Activated CD4-positive, alpha-beta T cell treated with anti-CD3 and anti-CD28 coated beads, Interleukin-2, amount 50 U/mL, for 1 hour (primary cell): ENCODE measurements around the gene SMTNL1.

Experiments
- DNase-seq: peaks from one replicate; pipeline ENCODE4 v3.0.0-alpha.2; 2020

SMTNL1 gene

DNA sequence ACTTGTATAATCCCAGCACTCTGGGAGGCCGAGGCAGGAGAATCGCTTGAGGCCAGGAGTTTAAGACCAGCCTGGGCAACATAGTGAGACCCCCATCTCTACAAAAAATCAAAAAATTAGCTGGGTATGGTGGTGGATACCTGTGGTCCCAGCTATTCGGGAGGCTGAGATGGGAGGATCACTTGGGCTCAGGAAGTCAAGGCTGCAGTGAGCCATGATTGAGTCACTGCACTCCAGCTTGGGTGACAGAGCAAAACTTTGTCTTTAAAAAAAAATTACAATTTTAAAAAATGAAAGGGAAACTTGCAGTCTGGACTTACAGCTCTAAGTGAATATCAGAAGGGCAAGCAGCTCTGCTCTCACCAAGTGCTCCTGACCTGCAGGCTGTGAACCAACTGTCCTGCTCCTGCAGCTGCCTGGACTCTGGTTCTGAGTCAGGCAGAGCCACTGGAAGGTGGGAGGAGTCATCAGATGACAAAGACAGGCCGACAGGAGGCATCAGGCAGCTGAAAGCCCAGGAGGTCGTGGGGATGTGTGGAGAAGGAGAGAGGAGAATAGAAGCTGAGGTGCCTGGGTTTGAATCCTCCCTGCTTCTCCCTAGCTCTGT, 9.6 kb downstream of the SMTNL1 start:
- DNase-seq: no peak

DNA sequence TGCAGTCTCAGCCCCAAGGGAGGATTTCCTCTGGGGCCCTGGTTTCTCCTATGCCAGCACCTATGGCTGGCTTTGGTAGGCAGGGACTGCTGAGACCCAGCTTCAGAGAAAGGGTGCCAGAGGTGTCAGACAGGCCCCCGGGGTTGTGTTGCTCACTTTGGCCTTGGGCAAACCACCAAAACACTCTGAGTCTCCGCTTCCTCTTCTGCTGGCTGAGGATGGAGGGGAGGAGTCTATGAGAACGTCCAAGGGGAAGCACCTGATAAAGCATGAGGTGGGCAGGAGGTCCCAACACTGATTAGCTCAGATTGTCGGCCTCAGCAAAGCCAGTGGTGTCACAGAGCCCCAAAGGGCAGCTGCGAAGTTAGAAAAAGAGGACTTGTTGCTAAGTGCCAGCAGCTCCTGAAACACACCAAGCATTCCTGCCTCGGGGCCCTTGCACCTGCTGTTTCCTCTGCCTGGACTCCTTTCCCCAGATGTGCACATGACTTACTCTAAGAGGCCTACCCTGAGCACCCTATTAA, 10.5 kb downstream of the SMTNL1 start:
- DNase-seq: no peak

DNA sequence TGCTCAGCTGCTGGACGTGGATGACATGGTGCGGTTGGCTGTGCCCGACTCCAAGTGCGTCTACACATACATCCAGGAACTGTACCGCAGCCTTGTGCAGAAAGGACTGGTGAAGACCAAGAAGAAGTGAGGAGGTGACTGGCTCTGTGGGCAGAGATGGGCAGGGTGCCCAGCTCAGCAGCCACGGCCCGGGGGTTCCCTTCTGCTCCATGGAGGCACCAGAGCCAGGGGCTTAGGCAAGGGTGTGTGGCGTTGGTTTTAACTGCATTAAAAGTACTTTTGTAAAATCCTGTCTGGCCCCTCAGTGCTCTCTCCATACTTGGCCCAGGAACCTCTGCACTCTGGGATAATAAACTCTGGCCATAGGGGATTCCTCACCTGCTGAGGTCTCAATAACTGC, 12.6 kb downstream of the SMTNL1 start:
- DNase-seq: no peak

DNA sequence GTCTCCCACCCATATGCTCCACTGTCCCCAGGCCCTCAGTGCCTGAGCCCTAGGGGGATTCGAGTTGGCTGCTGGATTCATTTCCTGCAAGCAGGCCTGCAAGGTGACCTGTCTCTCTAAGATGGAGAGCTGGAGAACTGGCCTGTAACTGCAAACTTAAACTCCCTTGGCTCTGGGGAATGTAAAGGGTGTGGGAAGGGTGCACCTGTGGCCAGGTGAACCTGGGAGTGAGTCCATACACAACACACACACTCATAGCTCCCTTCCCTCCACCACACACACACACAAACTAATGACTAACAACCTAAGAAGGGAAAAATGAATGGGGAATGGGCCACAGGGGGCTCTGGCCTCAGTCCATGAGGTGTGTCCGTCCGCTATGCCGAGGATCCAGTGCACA, 14.5 kb downstream of the SMTNL1 start:
- no peak for DNase-seq

DNA sequence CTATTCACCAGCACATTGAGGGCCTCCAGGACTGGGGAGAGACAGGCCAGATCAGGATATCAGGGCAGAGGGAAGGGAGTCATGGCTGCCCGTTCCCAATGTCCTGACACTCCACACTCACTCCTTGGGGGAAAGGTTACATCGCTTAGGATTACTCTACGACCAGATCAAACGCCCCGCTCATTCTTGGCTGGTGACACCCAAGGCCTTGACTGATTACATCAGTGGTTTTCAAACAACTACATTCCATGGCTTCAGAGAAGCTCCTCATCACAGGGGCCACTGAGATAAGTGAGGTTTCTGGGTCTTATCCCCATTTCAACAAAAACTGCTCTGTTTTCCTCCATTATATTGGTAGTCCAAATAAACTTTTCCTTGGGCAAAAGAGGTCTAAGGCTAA, 15.1 kb downstream of the SMTNL1 start:
- no peak for DNase-seq

DNA sequence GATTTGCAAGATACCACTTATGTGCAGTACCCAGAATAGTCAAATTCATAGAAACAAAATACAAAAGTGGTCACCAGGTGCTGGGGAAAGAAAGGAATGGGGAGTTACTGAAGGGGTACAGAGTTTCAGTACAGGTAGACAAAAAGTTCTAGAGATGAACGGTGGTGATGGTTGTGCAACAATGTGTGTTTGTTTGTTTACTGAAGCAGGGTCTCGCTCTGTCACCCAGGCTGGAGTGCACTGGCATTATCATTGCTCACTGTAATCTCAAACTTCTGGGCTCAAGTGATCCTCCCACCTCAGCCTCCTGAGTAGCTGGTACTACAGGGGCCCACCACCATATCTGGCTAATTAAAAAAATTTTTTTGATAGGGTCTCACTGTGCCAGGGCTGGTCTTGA, 18.0 kb downstream of the SMTNL1 start:
- DNase-seq: no peak

DNA sequence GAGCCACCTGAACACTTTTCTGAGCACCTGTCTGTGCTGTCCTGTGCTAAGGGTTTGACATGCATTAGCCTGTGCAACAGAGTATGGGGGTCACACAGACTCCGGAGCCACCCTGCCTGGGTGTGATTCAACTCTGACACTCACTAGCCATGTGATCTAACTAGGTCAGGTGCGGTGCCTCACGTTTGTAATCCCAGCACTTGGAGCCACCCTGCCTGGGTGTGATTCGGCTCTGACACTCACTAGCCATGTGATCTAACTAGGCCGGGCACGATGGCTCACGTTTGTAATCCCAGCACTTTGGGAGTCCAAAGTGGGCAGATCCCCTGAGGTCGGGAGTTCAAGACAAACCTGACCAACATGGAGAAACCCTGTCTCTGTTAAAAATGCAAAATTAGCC, 18.6 kb downstream of the SMTNL1 start:
- no peak for DNase-seq

DNA sequence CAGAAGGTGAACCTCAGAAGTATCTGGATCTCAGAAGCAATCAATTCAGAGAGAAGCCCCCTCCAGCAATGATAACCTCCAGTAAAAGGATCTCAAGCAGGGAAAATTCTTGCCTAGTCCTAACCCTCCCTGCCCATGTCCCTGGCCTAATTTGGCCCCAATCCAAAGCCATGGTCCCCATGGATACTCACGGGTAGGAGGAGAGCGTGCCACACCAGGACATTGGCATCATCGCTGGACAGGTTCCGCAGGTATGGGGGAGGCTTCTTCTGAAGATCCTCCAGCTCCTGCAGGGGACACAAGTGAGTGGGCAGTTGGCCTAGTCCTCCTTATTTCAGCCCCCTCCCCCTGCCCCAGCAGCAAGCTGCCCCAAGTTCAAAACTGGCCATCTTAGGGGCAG, 22.8 kb downstream of the SMTNL1 start:
- DNase-seq: no peak

DNA sequence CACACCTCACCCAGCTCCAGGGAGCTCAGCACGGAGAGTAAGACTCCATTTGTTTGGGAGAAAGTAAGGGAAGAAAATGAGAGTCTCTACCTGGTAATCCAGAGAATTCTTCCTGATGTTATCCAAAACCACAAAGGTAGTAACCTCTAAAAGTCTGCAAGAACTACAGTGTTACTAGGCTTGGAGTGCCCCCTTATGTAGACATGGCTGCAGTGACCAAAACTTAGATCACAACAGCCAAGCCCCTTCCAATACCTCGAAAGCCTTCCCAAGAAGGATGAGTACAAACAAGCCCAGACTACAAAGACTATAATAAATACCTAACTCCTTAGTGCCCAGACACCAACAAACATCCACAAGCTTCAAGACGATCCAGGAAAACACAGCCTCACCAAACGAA, 25.2 kb downstream of the SMTNL1 start:
- no peak for DNase-seq

DNA sequence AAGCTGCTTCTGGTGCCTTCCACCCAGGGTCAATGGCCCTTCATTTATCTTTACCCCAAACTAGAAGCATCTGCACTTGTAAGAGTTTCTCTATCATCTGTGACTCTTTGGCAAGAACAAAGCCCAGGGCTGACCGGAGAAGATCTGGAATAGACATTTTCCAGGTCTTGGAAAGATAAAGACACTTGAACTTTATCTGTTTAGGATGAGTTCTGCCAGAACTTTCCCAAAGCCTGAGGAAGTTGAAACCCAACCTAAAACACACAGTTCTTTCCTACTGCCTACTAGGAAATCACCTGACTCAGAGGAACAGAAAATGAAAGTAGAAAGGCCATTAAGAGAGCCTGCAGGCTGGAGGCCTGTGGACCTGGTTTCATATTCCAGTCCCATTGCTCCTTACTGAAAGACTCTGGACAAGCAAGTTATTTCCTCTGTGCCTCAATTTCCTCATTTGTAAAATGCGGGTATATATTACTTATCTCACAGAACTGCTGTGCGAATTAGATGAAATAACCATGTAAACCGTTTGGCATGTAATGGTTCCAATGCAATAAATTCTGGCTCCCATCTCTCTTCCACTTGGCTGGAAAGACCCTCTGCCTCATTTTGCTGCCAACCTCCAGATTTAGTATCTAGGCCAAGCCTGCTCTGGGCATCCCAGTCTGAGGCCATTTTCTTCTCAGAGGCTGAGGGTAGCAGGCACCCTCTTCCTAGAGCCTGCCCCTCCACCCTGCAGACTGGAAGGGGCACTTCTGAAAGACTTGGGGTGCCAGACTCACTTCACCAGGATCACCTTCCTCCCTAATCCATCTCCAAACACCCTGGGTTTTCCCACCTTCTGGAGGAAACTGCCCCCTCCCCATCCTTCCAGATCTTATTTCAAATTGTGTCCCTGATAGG, 28.9 kb downstream of the SMTNL1 start:
- no peak for DNase-seq

DNA sequence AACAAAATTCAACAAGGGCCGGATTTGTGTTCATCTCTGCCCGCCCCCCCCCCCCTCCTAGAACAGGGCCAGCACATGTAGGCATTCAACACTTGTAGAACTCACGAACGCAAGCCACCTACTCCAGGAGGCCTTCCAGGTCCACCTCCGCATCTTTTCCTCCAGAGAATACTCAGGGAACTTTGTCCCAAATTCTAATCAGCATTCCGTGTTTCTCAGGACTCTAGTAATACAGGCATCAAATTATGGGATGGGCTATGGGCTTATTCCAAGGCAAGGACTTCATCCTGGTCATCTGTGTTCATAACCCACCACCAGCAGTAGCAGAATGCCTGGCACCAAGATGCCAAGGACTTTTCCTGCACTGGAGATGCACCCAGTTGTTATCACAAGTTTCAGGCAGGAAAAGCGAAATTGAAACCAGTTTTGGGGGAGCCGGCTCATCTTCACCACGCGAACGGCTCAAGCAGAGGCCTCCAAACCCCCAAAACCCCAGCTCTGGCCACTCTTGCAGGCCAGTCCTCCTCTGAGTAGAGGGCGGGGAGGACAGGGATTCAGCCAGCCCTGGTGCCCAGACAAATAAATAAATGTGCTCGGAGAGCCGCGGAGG, 29.6 kb downstream of the SMTNL1 start:
- DNase-seq: peak; percentile 18

DNA sequence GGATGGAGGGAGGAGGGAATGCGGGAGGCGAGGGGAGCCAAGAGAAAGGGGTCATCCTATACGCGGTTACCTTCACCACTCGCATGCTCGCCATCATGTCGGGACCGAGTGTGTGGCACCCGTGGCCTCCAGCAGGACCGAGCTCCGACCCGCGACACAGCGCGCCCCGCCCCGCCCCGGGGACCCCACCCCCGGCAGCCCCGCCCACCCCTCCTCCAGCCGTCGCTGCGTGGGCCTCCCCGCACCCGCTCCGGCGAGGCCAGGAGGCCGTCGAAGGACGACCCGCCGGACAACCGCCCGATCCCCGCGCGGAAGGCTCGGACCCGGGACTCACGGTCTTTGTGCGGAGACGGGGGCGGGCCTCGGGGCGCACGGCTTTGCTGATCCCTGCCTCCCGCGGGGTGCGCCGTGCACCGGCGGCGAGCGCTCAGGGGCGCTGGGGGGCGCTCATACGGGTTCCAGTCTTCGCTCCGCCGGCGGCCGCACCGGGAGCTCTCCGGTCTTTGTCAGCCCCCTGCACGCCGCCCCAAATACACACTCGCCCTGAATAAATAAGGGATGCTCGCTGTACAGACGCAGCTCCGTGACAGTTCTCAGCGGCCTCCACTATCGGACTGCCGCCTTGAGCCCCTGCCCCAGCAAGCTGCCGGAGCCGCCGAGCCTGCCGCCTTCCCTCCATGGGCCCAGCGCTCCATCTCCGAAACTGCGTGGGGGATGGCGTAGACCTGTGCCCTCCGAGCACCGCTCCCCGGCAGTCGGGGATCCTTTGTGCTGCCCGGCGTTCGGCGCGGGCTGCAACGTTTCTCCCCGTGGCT, 30.3 kb downstream of the SMTNL1 start, which contains the start of gene UBE2L6:
Gene UBE2L6 (minus strand): TSS at position 158 of the 815 bp plus-strand sequence. CDS start 61 bp downstream, at position 97.
- DNase-seq: peak; percentile 59

DNA sequence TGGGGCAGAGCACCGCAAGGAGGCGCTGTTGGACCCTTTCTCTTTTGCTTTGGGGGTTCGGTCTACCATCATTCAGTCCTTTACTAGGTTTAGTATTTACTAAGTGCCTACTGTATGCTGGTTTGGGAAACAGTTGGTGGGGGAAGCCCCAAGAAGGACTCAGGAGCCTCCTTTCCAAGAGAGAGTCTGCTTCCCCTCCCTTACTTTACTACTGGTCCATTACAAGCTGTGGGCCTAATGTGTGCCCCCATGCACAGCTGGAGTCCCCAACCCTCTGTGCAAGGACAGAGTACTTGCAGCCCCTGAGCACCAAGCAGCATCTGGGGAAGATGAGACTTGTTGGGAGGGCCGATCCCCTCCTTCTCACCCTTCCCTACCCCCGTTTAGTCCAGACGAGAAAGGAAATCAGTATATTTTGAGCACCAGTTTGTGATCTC, 31.0 kb downstream of the SMTNL1 start:
- peak; percentile 91 for DNase-seq

DNA sequence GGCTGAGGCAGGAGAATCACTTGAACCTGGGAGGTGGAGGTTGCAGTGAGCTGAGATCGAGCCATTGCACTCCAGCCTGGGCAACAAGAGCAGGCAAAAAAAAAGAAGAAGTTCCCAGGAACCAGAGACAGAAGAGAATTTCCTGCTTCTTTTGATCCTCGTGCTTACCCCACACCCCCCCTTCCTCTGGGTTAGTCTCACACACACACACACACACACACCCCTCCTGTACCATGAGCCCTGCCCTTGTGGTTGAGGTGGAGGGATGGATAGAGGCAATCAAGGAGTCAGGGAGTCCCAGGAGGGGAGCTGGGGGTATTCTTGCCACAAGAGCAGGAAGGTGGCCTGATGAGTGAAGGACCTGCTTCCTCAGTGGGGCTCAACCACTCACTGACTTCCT, 34.2 kb downstream of the SMTNL1 start:
- no peak for DNase-seq

DNA sequence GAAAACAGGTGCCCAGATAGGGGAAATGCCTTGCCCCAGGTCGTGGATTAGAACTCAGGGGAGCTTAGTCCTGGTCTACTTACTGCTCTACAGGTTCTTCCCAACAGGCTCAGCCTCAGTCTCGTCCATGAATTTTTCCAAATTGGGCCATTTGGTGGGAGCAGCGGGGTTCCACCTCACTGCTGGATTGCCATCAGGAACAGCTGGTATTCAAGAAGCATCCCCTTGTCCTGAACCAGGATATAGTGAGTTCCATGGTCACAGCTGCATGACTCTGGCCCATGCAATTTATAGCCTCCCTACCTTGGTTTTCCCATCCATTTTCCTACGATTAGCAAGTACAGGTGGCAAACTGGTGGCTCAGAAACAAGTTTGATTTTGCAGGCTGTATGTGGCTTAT, 36.7 kb downstream of the SMTNL1 start:
- no peak for DNase-seq

DNA sequence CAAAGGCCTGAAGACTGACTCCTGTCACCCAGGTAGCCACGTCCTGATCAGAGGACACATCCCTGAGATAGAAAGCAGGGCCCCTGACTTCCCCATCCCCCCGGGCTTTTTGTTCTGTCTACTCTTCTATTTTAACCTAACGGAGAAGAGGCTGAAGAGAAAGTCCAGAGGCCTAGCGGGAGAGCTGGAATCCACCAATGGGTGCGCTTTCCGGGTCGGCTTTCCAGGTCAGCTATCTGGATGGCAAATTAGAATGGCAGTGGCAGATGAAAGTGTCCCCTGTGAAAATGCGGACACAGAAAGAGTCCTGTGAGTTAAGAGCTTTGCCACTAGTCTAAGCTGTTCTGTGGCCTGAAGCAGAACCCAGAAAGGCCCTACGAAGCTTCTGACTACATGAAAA, 46.9 kb downstream of the SMTNL1 start:
- DNase-seq: no peak

DNA sequence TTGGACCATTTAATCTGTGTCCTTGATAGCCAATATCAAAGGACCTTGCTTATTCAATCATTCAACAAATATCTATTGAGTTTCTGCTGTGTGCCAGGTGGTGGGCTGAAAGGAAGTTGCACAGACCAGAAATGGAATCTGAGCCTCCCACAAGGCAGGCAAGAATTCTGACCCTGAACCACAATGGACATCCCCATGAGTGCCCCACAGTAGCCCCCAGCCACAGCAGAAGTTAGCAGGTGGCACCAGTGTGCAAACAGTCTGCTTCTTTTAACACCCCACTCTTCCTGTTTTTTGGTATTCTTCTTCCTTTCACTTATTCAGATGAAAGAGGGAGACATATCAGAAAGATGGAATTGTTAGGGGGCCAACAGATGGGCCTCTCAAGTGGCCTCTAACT, 47.9 kb downstream of the SMTNL1 start:
- DNase-seq: no peak

DNA sequence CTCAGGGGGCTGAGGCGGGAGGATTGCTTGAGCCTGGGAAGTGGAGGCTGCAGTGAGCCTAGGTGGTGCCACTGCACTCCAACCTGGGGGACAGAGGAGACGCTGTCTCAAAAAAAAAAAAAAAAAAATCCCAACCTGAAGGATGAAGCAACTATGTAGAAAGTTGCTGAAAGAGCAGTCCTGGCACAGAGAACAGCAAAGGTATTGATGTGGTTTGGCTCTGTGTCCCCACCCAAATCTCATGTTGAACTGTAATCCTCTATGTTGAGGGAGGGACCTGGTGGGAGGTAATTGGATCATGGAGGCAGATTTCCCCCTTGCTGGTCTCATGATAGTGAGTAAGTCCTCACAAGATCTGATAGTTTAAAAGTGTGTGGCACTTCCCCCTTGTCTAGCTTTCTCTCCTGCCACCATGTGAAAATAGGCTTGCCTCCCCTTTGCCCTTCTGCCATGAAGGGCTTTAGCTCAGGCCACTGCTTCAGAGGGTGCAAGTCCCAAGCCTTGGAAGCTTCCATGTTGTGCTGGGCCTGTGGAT, 49.4 kb downstream of the SMTNL1 start:
- no peak for DNase-seq

DNA sequence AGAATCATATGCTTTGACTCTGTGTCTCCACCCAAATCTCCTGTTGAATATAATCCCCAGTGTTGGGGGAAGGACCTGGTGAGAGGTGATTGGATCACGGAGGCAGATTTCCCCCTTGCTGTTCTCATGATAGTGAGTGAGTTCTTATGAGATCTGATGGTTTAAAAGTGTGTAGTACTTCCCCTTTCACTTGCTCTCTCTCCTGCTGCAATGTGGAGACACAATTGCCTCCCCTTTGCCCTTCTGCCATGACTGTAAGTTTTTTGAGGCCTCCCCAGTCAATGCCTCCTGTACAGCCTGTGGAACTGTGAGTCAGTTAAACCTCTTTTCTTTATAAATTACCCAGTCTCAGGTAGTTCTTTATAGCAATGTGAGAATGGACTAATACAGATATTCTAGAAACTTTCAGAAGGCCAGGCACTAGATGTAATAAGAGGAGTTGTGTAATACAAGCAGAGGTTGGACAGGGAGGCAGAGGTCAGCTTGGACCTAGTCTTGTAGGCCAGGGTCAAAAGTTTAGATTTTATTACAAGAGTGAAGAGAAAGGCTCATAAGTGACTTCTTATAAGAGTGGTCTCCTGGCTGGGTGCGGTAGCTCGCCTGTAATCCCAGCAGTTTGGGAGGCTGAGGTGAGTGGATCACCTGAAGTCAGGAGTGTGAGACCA, 50.8 kb downstream of the SMTNL1 start:
- no peak for DNase-seq

DNA sequence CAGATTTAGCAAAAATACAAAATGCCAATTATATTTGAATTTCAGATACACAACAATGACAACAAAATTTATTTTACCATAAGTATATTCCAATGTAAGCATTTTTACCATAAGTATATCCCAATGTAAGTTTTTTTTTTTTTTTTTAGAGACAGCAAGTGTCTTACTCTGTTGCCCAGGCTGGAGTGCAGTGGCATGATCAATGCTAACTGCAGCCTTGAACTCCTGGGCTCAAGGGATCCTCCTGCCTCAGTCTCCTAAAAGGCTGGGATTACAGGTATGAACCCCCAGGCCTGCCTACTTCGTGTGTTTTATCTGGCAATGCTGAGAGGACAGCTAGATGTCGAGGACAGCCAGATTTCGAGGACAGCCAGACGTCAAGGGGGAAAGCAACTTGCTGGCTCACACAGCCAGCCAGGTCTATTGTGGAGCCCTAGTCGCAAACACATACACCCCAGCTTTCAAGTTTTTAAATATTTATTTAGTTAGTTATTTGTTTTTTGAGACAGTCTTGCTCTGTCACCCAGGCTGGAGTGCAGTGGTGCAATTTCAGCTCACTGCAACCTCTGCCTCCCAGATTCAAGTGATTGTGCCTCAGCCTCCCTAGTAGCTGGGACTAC, 59.0 kb downstream of the SMTNL1 start:
- DNase-seq: no peak

DNA sequence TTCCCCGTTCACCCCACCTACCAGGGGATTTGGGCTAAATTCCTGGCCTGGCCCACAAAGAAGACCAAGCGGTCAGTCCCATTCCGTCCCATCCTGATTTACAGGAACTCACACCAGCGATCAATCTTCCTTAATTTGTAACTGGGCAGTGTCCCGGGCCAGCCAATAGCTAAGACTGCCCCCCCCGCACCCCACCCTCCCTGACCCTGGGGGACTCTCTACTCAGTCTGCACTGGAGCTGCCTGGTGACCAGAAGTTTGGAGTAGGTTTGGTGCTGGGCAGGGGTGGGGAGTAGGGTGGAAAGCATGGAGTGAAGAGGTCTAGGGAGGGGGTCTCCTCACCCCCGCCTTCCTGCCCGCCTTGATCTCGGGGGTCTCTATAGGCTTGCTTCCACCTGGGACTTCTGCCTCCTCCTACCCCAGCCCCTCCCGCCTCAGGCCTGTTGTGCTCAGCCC, 60.1 kb downstream of the SMTNL1 start, which contains the start of gene SERPING1:
Gene SERPING1 (plus strand): TSS at position 225 of the 455 bp plus-strand sequence. CDS start 586 bp downstream, outside the sequence.
- no peak for DNase-seq
